GM12872 (cell line): ENCODE measurements around the gene EIF5B.

Experiments used
- TF ChIP-seq, protein P1 (sequence below): IDR thresholded peaks from 3 replicates; pipeline ENCODE4 v1.5.1; 2011; ENCODE audit warnings: low read depth, mild to moderate bottlenecking, low read length, moderate library complexity; ENCODE audit not compliant: insufficient read depth

Gene EIF5B

DNA sequence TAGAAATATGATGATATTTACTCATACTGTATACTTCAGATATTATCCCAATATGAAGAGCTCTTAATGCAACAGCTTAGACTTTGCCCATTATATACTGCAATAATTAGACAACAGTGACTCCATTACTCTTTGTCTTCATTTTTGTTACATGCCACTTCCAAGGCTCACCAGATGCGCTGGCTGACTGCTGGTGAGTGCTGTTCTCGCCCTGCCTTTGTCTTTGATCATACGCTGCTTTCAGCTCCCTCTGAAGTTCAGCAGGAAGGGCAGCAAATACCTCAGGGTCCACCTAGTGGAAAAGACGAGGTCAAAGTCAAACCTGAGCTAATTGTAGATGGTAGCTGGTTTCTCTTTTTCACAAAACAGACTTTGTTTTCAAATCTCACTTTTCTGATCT is 66.3 kb downstream of the EIF5B start:
- TF ChIP-seq, protein P1, sequence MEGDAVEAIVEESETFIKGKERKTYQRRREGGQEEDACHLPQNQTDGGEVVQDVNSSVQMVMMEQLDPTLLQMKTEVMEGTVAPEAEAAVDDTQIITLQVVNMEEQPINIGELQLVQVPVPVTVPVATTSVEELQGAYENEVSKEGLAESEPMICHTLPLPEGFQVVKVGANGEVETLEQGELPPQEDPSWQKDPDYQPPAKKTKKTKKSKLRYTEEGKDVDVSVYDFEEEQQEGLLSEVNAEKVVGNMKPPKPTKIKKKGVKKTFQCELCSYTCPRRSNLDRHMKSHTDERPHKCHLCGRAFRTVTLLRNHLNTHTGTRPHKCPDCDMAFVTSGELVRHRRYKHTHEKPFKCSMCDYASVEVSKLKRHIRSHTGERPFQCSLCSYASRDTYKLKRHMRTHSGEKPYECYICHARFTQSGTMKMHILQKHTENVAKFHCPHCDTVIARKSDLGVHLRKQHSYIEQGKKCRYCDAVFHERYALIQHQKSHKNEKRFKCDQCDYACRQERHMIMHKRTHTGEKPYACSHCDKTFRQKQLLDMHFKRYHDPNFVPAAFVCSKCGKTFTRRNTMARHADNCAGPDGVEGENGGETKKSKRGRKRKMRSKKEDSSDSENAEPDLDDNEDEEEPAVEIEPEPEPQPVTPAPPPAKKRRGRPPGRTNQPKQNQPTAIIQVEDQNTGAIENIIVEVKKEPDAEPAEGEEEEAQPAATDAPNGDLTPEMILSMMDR = no peak

DNA sequence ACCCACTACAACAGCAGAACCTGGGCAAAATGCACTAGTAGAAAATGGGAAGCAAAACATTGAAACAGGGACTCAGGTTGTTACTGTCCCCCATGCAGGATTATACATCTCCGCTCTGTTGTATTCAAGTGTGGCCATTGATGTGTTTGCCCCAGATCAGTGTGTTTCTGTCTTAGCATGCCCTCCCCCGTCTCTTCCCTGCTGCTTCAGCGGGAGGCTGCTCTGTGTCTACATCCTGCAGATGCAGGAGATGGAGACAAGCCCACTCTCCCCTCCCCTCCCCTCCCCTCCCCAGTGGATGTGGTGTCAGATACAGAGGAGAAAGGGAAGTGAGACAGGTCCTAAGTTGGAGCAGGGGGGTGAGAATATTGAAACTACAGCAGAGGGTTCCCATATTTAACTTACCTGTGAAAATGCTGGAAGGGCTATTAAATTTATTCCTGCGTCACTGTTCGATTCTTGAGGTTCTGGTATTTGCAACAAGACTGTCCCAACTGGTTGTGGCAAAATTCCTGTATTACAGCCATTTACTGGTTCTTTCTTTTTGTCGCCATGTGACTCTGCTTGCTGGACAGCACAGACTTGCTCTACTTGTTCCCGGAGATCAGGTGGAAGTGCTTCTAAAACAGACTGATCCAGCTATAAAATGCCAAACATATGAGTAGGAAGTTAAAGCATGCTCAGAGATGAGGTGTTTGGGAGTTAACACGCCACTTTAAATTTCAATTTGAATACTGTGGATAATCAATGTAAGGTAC is 67.0 kb downstream of the EIF5B start:
- TF ChIP-seq, protein P1 = no peak

DNA sequence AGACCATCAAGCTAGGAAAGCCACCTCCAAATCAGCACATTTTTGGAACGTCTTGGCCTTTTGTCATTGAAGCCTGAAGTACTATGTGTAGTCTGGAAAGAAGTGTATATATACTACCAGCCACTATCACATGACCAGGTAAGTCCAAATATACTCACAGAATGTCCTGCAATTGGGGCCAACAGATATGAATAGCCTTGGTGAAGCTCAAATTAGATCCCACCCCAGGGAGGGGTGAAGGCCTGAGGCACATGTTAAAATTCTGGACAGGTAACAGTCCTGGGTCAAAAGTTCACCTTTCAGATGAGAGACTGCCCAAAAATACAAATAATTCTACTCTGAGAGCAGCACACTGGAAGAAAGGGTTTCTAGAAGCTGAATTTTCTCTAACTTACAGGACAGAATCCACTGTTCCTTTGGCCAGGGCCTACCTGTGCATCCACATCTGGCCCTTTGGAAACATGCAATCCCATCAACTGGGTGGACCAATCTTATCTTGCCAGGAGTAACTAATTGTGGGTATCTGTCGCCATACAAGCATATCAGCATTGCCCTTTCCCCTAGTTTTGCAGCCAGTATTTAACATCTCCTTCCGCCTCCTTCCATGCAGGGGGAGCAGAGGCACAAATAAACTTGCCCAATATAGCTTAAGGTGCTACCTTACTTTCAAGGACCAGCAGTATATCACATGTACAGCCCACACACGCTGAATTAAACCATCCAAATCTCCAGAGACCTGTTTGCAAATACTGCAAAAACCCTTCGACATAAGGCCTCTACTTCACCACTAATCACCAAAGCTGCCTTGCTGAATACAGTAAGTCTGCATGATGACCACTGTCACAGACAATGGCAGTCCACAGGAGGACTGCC is 67.8 kb downstream of the EIF5B start:
- TF ChIP-seq, protein P1 = no peak

DNA sequence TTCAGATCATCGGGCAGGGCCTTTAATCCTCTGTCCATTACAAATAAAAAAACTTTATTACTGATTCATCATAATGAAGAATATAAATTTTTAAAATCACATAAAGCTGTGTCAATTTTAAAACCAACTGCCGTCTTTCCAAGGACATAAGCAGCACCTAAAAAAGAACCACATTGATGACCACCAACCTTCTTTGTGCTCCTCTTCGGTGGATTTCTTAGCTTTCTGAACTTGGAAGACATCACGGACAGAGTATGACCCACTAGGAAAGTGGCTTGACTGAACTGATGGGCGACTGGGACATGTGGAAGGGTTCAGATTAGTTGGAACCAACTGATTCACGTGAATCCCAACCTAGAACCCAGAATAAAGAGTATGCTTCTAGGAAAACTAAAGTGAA is 68.9 kb downstream of the EIF5B start:
- TF ChIP-seq, protein P1 = no peak

DNA sequence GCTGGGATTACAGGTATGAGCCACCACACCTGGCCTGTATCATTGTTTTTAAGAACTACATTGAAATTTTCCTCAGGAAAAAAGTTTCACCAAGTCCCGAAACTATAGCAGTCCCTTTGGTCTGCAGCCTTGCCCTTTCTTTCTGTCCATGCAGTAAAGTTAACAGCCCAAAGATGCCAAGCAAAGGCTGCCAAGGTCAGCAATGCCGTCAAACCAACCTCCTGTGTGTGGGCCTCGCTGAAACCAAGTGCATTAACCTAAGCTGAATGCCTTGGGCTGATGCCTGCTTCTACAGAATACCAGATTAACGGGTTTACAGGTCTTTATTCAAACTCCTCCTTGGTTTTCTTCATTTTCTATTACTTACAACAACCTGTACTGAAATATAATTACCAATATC is 73.1 kb downstream of the EIF5B start:
- TF ChIP-seq, protein P1 = no peak

DNA sequence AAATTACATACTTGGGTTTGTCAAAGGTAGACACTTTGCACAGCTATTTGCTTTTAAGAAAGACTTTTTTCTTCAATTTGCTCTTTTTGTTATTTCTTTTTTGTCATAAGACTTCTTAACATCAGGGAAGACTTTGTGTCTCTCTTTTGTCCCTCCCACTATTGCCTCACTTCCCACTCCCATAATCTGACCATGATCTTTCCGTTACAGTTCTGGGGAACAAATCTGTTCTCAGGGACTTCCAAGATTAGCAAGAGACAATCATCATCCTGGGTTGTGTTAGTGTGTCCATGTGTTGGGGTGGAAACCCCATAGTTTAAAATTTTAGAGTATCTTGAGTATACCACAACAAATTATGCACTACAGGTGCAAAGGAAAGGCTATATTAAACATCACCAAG is 77.4 kb downstream of the EIF5B start:
- TF ChIP-seq, protein P1 = no peak

DNA sequence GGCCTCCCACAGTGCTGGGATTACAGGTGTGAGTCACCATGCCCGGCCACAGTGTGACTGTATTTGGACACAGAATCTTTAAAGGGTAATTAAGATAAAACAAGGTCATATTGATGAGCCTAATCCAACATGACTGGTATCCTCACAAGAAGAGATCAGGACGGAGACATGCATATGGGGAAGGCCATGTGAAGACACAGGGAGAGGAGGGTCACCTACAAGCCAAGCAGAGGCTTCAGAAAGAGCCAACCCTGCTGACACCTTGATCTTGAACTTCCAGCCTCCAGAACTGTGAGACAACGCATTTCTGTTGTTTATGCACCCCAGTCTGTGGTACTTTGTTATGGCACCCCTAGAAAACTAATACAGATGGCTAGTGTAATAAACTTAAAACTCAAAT is 80.2 kb downstream of the EIF5B start:
- TF ChIP-seq, protein P1 = no peak
